Keratinocyte (primary cell): Measurements from ENCODE around the gene B4GALT7. TPM values are rescaled to one million over a fixed set of nuclear protein-coding genes. Genes with fewer than 3 reads are reported as not detected.

Experiments used
- DNase-seq: peaks from one replicate; pipeline ENCODE4 v3.0.0-alpha.2; 2011; ENCODE audit warnings: low read depth, missing footprints, low spot score
- FAIRE-seq: peaks from 2 replicates; lab custom pipeline; 2011; peaks lifted over from hg19 to GRCh38; lab: Jason Lieb, UNC
- H2AFZ ChIP-seq: 2 replicates; pipeline ENCODE4 v1.6.0; 2012; ENCODE audit warnings: low read length, control low read depth, inconsistent platforms; ENCODE audit not compliant: control insufficient read depth
- H3K27ac ChIP-seq: 2 replicates; pipeline ENCODE4 v1.5.1; 2011; ENCODE audit warnings: low read length; ENCODE audit not compliant: control insufficient read depth, insufficient read depth
- H3K27me3 ChIP-seq: 3 replicates; pipeline ENCODE4 v1.6.0; 2011; ENCODE audit warnings: low read length; ENCODE audit not compliant: control insufficient read depth, insufficient read depth; ENCODE audit errors: extremely low read depth
- H3K36me3 ChIP-seq, 2 experiments: 2 replicates in 1 of 2; 3 replicates in 1 of 2; pipeline ENCODE4 v1.5.1; 2011; ENCODE audit warnings: low read length in 2 of 2, mild to moderate bottlenecking in 1 of 2; ENCODE audit not compliant: control insufficient read depth in 2 of 2, insufficient read depth in 2 of 2; ENCODE audit errors: extremely low read depth in 1 of 2
- H3K4me1 ChIP-seq: 3 replicates; pipeline ENCODE4 v1.5.1; 2011; ENCODE audit warnings: low read length; ENCODE audit not compliant: control insufficient read depth, insufficient read depth; ENCODE audit errors: extremely low read depth
- H3K4me2 ChIP-seq: 3 replicates; pipeline ENCODE4 v1.6.0; 2011; ENCODE audit warnings: low read depth, low read length; ENCODE audit not compliant: control insufficient read depth, insufficient read depth; ENCODE audit errors: extremely low read depth
- H3K4me3 ChIP-seq, 3 experiments: fragments of 200-600 bp in 1 of 3; sonication (generic) in 1 of 3; 2 replicates in 2 of 3; 3 replicates in 1 of 3; pipeline ENCODE4 v1.5.1; 2011 to 2016; ENCODE audit warnings: low read length in 3 of 3, mild to moderate bottlenecking in 3 of 3, control low read depth in 2 of 3, inconsistent platforms in 1 of 3, low read depth in 1 of 3, mixed read lengths in 1 of 3, mixed run types in 1 of 3, moderate library complexity in 1 of 3; ENCODE audit not compliant: control insufficient read depth in 2 of 3, insufficient read depth in 2 of 3; ENCODE audit errors: extremely low read depth in 1 of 3
- H3K79me2 ChIP-seq: 2 replicates; pipeline ENCODE4 v1.6.0; 2012; ENCODE audit warnings: low read length; ENCODE audit not compliant: control insufficient read depth, insufficient read depth
- H3K9ac ChIP-seq: 3 replicates; pipeline ENCODE4 v1.6.0; 2011; ENCODE audit warnings: low read length; ENCODE audit not compliant: control insufficient read depth, insufficient read depth; ENCODE audit errors: extremely low read depth
- H3K9me1 ChIP-seq: 3 replicates; pipeline ENCODE4 v1.6.0; 2011; ENCODE audit warnings: low read length; ENCODE audit not compliant: control insufficient read depth, insufficient read depth; ENCODE audit errors: extremely low read depth
- H3K9me3 ChIP-seq: 2 replicates; pipeline ENCODE4 v1.5.1; 2012; ENCODE audit warnings: low read depth, low read length; ENCODE audit not compliant: control insufficient read depth
- H4K20me1 ChIP-seq: 3 replicates; pipeline ENCODE4 v1.6.0; 2011; ENCODE audit warnings: low read length; ENCODE audit not compliant: control insufficient read depth, insufficient read depth; ENCODE audit errors: extremely low read depth
- EZH2 ChIP-seq: IDR thresholded peaks from one replicate; pipeline ENCODE4 v1.6.1; 2012; ENCODE audit warnings: inconsistent platforms, mild to moderate bottlenecking, low read length, moderate library complexity
- dilution Hi-C: fragments of 300-500 bp; cut with MboI; formaldehyde crosslinking; loops from one replicate; pipeline ENCODE4 v1.7.0; 2020; ENCODE audit warnings: low sequenced_read_pairs; ENCODE audit not compliant: extremely low pct_ligation_motif_present
- polyA plus RNA-seq, 5 experiments: library from polyadenylated mRNA; depleted of rRNA in 3 of 5; stranded (reverse) in 3 of 5; stranded (forward) in 1 of 5; unstranded in 1 of 5; fragments of >200 nt; gene quantifications; 1 replicate in 1 of 5; 2 replicates in 3 of 5; 3 replicates in 1 of 5; pipeline versions ENCODE4 v1.2.1 to v1.2.3, GENCODE V29; 2011 to 2012; ENCODE audit warnings: missing spikeins in 2 of 5, low read depth in 1 of 5, low replicate concordance in 1 of 5
- TF ChIP-seq, protein P1 (sequence below), 3 experiments: IDR thresholded peaks in 1 of 3; conservative IDR thresholded peaks in 1 of 3; optimal IDR thresholded peaks in 1 of 3; 2 replicates in 2 of 3; 3 replicates in 1 of 3; pipeline versions ENCODE3 to v1.5.1; 2011; ENCODE audit warnings: low read length in 3 of 3, mild to moderate bottlenecking in 3 of 3, moderate library complexity in 2 of 3, control low read depth in 1 of 3, inconsistent platforms in 1 of 3; ENCODE audit not compliant: insufficient read depth in 2 of 3; ENCODE audit errors: extremely low read depth in 1 of 3

Gene B4GALT7
- polyA plus RNA-seq, 1 donor (not counting 4 experiments of a cell fraction or from before 2014, with no cell fraction given): 15.7 TPM

DNA sequence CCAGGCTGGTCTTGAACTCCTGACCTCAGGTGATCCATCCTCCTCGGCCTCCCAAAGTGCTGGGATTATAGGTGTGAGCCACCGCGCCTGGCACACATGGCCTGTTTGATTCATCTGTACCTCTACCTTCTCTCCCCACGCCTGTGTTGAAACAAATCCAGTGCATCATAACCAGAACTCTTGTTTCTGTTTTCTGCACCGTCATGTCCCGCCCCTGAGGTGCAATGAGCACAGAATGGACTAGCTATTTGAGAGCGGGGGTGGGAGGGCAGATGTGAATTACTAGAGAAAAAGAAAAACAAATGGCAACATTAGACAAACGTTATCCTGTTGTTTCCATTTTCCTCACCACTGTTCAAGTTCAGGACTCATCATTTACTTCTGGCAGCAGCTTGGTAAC, 34.9 kb upstream of the B4GALT7 start:
- no peaks in the 10 kb centered on the region for H3K9me1 ChIP-seq
- H3K4me2 ChIP-seq: no peak overlapping the region
- no peaks in the 10 kb centered on the region for H3K79me2 ChIP-seq
- no peak overlapping the region for H3K4me3 ChIP-seq
- peaks cover 7% of the 10 kb centered on the region for H3K4me1 ChIP-seq
- no peak overlapping the region for H3K27ac ChIP-seq
- H3K9ac ChIP-seq: no peak overlapping the region
- H3K36me3 ChIP-seq: no peaks in the 10 kb centered on the region
- dilution Hi-C loops: no loop called here
- DNase-seq (no peak), FAIRE-seq (no peak)
- TF ChIP-seq EZH2: no peak
- TF ChIP-seq, protein P1, sequence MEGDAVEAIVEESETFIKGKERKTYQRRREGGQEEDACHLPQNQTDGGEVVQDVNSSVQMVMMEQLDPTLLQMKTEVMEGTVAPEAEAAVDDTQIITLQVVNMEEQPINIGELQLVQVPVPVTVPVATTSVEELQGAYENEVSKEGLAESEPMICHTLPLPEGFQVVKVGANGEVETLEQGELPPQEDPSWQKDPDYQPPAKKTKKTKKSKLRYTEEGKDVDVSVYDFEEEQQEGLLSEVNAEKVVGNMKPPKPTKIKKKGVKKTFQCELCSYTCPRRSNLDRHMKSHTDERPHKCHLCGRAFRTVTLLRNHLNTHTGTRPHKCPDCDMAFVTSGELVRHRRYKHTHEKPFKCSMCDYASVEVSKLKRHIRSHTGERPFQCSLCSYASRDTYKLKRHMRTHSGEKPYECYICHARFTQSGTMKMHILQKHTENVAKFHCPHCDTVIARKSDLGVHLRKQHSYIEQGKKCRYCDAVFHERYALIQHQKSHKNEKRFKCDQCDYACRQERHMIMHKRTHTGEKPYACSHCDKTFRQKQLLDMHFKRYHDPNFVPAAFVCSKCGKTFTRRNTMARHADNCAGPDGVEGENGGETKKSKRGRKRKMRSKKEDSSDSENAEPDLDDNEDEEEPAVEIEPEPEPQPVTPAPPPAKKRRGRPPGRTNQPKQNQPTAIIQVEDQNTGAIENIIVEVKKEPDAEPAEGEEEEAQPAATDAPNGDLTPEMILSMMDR (optimal IDR thresholded peaks at IDR 0.05 in 1 of 3, IDR thresholded peaks at IDR 0.05 in 1 of 3, conservative IDR thresholded peaks at IDR 0.05 in 1 of 3; ENCODE audit: extremely low read depth in 1 of 3, insufficient read depth in 2 of 3, low read length in 3 of 3): no peak
- H2AFZ ChIP-seq: no peak overlapping the region
- H3K27me3 ChIP-seq: no peaks in the 10 kb centered on the region
- no peaks in the 10 kb centered on the region for H4K20me1 ChIP-seq
- H3K9me3 ChIP-seq: no peaks in the 10 kb centered on the region

DNA sequence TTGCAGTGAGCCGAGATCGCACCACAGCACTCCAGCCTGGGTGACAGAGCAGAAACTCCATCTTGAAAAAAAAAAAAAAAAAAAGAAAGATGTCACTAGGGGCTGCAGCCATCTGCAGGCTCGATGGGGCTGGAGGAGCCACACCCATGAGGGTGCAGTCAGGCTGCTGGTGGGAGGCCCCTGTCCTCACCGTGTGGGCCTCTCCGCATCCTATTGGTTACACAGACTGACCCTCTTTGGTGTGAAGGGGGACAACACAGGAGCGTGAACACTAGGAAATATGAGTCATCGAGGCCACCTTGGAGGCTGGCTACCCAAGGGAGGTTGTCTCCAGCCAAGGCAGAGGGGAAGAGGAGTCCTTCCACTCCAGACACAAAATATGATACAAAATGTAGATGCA, 31.6 kb upstream of the B4GALT7 start:
- no peak for FAIRE-seq
- Histone ChIP-seq H3K27me3 (no peaks in the 10 kb centered on the region), H4K20me1 (no peaks in the 10 kb centered on the region)

More for the DNA sequence above, 31.6 kb upstream of the B4GALT7 start:
- H3K4me2 ChIP-seq: no peak overlapping the region
- H3K27ac ChIP-seq: no peak overlapping the region
- peaks cover 7% of the 10 kb centered on the region for H3K4me1 ChIP-seq
- no peak overlapping the region for H3K9ac ChIP-seq
- DNase-seq: no peak
- no peak overlapping the region for H2AFZ ChIP-seq
- H3K36me3 ChIP-seq: no peaks in the 10 kb centered on the region
- no peaks in the 10 kb centered on the region for H3K9me3 ChIP-seq
- TF ChIP-seq EZH2: no peak
- TF ChIP-seq, protein P1 (optimal IDR thresholded peaks at IDR 0.05 in 1 of 3, IDR thresholded peaks at IDR 0.05 in 1 of 3, conservative IDR thresholded peaks at IDR 0.05 in 1 of 3; ENCODE audit: extremely low read depth in 1 of 3, insufficient read depth in 2 of 3, low read length in 3 of 3): no peak
- H3K79me2 ChIP-seq: no peaks in the 10 kb centered on the region
- no peaks in the 10 kb centered on the region for H3K9me1 ChIP-seq
- dilution Hi-C loops: no loop called here
- H3K4me3 ChIP-seq: no peak overlapping the region
